ENCODE results near the gene SVIL. TPM values are rescaled to one million over a fixed set of nuclear protein-coding genes. Genes with fewer than 3 reads are reported as not detected.
"Not testable (repeated sequence)": the region's sequence is repeated elsewhere in the genome, so short reads cannot be mapped to it uniquely, and the experiment has no call there.

Gene SVIL
- total RNA-seq, 1 donor from 2014 or later, result 25.1 TPM

- peaks cover 4% of the 10 kb centered on the region for H3K36me3 ChIP-seq
- peak overlapping the region; percentile 64 for H3K4me2 ChIP-seq
- H2AFZ ChIP-seq (replicated peaks), result no peak overlapping the region
- no peaks in the 10 kb centered on the region for H3K9me3 Mint-ChIP-seq
- no peaks in the 10 kb centered on the region for H3K79me2 ChIP-seq (ENCODE audit: low read depth)
- no peak for DNase-seq (ENCODE audit: low spot score)
- H3F3A ChIP-seq (ENCODE audit: low read depth), result peaks cover 33% of the 10 kb centered on the region
- peaks cover 2% of the 10 kb centered on the region for H3K27me3 Mint-ChIP-seq (ENCODE audit: insufficient read depth, low read depth)
- peaks cover 8% of the 10 kb centered on the region for H4K20me1 ChIP-seq (ENCODE audit: low read depth)
- no peak overlapping the region for H3K4me3 Mint-ChIP-seq
- no peak overlapping the region for H3K9ac ChIP-seq
- peaks cover 14% of the 10 kb centered on the region for H3K36me3 Mint-ChIP-seq
- H3K27ac ChIP-seq, result peak overlapping the region; percentile 79
- no peak overlapping the region for H3K27ac Mint-ChIP-seq
- no peaks in the 10 kb centered on the region for H3K9me3 ChIP-seq (ENCODE audit: low read depth)
- H3K4me1 Mint-ChIP-seq, result peaks cover 28% of the 10 kb centered on the region
- H3K4me3 ChIP-seq, result no peak overlapping the region
- no peak for TF ChIP-seq EZH2 (IDR thresholded peaks at IDR 0.05)
- peak; percentile 2 for TF ChIP-seq CTCF (IDR thresholded peaks at IDR 0.05)
- H3K4me1 ChIP-seq, result peaks cover 25% of the 10 kb centered on the region
- H3K27me3 ChIP-seq, result no peaks in the 10 kb centered on the region
These were observed 79.6 kb downstream of the SVIL start for GRCh38 chr10:29555091-29555745.

- peaks cover 8% of the 10 kb centered on the region for H4K20me1 ChIP-seq (ENCODE audit: low read depth)
- TF ChIP-seq EZH2phosphoT487 (IDR thresholded peaks at IDR 0.05) (no peak), CTCF (IDR thresholded peaks at IDR 0.05) (peak; percentile 19)
- no peak overlapping the region for H3K27ac ChIP-seq
- Mint-ChIP-seq H3K4me1 (peaks cover 28% of the 10 kb centered on the region), H3K27ac (peak overlapping the region; percentile 25), H3K9me3 (no peaks in the 10 kb centered on the region), H3K36me3 (peaks cover 17% of the 10 kb centered on the region), H3K4me3 (no peak overlapping the region), H3K27me3 (ENCODE audit: insufficient read depth, low read depth) (peaks cover 2% of the 10 kb centered on the region)
- H3K4me2 ChIP-seq, result peak overlapping the region; percentile 64
- H3K4me1 ChIP-seq, result peaks cover 25% of the 10 kb centered on the region
- DNase-seq (ENCODE audit: low spot score), result peak; percentile 33
- H3K27me3 ChIP-seq, result no peaks in the 10 kb centered on the region
- H3K36me3 ChIP-seq, result peaks cover 4% of the 10 kb centered on the region
- H3K9me3 ChIP-seq (ENCODE audit: low read depth), result no peaks in the 10 kb centered on the region
- no peak overlapping the region for H3K9ac ChIP-seq
- no peaks in the 10 kb centered on the region for H3K79me2 ChIP-seq (ENCODE audit: low read depth)
- H3K4me3 ChIP-seq, result no peak overlapping the region
- H2AFZ ChIP-seq (replicated peaks), result no peak overlapping the region
- peaks cover 33% of the 10 kb centered on the region for H3F3A ChIP-seq (ENCODE audit: low read depth)
These were observed 80.1 kb downstream of the SVIL start for GRCh38 chr10:29554660-29555059.

- Histone ChIP-seq H2AFZ (replicated peaks) (no peak overlapping the region), H3K9me3 (ENCODE audit: low read depth) (no peaks in the 10 kb centered on the region), H3K4me3 (no peak overlapping the region), H3K79me2 (ENCODE audit: low read depth) (no peaks in the 10 kb centered on the region), H3K27ac (no peak overlapping the region), H3F3A (ENCODE audit: low read depth) (peaks cover 33% of the 10 kb centered on the region), H3K4me2 (no peak overlapping the region), H4K20me1 (ENCODE audit: low read depth) (peaks cover 8% of the 10 kb centered on the region), H3K9ac (no peak overlapping the region), H3K36me3 (peaks cover 4% of the 10 kb centered on the region), H3K4me1 (peaks cover 25% of the 10 kb centered on the region), H3K27me3 (no peaks in the 10 kb centered on the region)
- Mint-ChIP-seq H3K36me3 (peaks cover 17% of the 10 kb centered on the region), H3K9me3 (no peaks in the 10 kb centered on the region), H3K27me3 (ENCODE audit: insufficient read depth, low read depth) (peaks cover 2% of the 10 kb centered on the region), H3K27ac (no peak overlapping the region), H3K4me3 (no peak overlapping the region), H3K4me1 (peaks cover 28% of the 10 kb centered on the region)
- no peak for TF ChIP-seq CTCF (IDR thresholded peaks at IDR 0.05)
- TF ChIP-seq EZH2 (IDR thresholded peaks at IDR 0.05), result no peak
- TF ChIP-seq EZH2phosphoT487 (IDR thresholded peaks at IDR 0.05), result no peak
- DNase-seq (ENCODE audit: low spot score), result no peak
These were observed 81.1 kb downstream of the SVIL start for GRCh38 chr10:29553544-29554250.

DNA sequence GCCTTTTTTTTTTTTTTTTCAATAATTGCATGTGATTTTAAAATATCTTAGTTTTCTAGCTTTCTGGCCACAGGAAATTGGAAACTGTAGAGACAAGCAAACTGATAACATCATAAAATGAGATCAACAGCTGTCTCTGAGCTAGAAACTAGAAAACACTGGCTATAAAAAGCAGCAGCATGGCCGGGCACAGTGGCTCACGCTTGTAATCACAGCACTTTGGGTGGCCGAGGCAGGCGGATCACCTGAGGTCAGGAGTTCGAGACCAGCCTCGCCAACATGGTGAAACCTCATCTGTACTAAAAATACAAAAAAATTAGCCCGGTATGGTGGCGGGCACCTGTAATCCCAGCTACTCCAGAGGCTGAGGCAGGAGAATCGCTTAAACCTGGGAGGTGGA, 81.7 kb downstream of the SVIL start:
- not testable (repeated sequence) for H3K4me2 ChIP-seq; H3K9me3 Mint-ChIP-seq; DNase-seq (ENCODE audit: low spot score); H3K36me3 ChIP-seq; H3K4me3 ChIP-seq; H3K27me3 Mint-ChIP-seq (ENCODE audit: insufficient read depth, low read depth); H3K9ac ChIP-seq; H3K27ac Mint-ChIP-seq; H4K20me1 ChIP-seq (ENCODE audit: low read depth); H2AFZ ChIP-seq (replicated peaks); H3K79me2 ChIP-seq (ENCODE audit: low read depth); H3K27ac ChIP-seq; H3K27me3 ChIP-seq; H3K4me3 Mint-ChIP-seq; H3K9me3 ChIP-seq (ENCODE audit: low read depth)
- H3K4me1 ChIP-seq, result peaks cover 25% of the 10 kb centered on the region
- H3K4me1 Mint-ChIP-seq, result peaks cover 28% of the 10 kb centered on the region
- peaks cover 33% of the 10 kb centered on the region for H3F3A ChIP-seq (ENCODE audit: low read depth)
- peaks cover 23% of the 10 kb centered on the region for H3K36me3 Mint-ChIP-seq

- H3K27me3 ChIP-seq; H3K79me2 ChIP-seq (ENCODE audit: low read depth); H4K20me1 ChIP-seq (ENCODE audit: low read depth); H3K9ac ChIP-seq; DNase-seq (ENCODE audit: low spot score); H3K4me1 Mint-ChIP-seq; H3K4me3 Mint-ChIP-seq; H3K4me2 ChIP-seq; H3K4me3 ChIP-seq; H3F3A ChIP-seq (ENCODE audit: low read depth); H3K36me3 ChIP-seq; H3K9me3 ChIP-seq (ENCODE audit: low read depth); H3K9me3 Mint-ChIP-seq; H2AFZ ChIP-seq (replicated peaks); H3K4me1 ChIP-seq; H3K27ac Mint-ChIP-seq; H3K27me3 Mint-ChIP-seq (ENCODE audit: insufficient read depth, low read depth); H3K27ac ChIP-seq: not testable (repeated sequence)
- H3K36me3 Mint-ChIP-seq, result peaks cover 20% of the 10 kb centered on the region
These were observed 85.3 kb downstream of the SVIL start for GRCh38 chr10:29549493-29549892.
